ENCODE results near the gene PDIA5.

Gene PDIA5

DNA sequence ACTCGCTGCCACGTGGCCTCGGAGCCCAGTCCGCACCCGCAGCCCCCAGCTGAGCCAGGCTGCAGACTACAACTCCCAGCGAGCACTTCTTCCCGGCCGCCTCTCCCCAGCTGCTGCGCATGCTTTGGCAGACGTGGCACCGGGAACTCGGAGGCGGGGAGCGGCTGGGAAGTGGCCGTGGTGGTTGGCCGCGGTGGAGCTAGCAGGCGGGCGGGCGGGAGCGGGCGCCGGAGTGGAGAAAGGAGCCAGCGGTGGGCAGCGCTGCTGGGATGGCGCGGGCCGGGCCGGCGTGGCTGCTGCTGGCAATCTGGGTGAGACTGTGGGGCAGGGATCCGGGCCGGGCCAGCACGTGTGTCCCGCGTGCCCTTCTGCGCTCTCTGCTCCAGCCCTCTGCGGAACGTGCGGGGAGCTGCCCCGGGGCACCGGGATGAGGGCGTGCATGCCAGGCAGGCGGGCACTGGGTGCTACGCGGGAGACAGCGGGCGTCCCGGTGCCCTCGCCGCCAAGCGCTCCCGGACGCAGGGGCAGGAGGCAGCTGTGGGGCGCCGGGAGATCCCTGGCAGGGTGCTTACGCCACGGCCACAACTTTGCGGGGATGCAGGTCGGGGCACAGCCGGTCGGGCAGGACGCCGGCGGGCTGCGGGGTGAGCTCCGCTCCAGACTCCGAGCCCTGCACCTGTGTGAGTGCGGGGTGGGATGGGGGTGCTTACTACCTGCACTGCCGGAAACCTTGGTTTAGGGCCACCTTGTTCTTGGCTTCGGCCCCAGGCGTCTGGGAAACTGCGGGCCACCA, at the start of gene PDIA5:
Gene PDIA5 (plus strand): TSS at position 130 of the 793 bp plus-strand sequence. CDS start 140 bp downstream, at position 270.
- peak; percentile 5 to 52 for DNase-seq (ENCODE audit: low read depth in 2 of 2)

DNA sequence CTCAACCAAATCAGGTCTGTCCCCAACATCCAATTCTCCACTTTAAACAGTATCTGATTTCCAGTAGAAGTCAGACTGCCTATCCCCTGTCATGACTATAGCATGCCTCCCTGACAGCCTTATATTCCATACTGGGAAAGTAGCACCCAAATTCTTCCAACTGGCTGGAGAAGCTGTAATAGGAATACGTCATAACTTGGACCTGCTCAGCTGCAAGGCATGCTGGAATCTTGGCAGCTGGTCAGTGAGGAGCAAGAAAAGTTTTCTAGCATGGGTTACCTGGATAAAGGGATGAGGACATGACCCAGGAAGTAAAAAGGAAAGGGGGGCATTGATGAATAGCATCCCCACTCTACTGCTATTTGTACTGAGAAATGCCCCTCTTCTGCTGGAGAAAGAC, 48.1 kb upstream of the PDIA5 start:
- DNase-seq (ENCODE audit: low read depth in 2 of 2), result no peak

DNA sequence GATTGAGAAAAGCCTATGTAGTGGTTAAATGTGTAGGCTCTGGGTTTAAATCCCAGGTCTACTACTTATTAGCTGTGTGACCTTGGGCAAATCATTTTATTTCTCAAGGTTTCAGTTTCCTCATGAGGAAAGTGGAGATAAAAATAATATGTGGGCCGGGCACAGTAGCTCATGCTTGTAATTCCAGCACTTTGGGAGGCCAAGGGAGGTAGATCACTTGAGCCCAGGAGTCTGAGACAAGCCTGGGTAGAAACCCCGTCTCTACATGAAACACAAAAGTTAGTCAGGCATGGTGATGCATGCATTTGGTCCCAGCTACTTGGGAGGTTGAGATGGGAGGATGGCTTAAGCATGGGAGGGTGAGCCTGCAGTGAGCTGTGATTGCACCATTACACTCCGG, 47.7 kb upstream of the PDIA5 start:
- DNase-seq (ENCODE audit: low read depth in 2 of 2), result no peak

DNA sequence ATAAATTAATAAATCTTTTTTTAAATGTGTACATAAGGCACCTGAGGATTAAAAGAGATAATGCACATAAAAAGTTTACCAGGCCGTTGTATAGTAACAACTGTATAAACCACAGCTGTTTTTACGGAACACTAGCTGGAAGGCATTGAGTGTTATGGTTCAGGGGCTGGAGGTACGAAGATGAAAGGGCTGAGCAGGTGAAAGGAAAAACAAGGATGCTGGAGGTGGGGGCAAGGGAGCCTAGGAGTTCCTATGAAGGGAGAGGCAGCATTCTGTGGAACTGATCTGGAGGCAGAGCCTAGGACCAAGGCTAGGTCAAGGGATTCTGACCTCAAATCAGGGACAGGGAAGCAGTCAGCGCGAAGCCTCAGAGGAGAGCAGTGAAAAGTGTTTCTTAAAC, 47.2 kb upstream of the PDIA5 start:
- DNase-seq (ENCODE audit: low read depth in 2 of 2), result no peak

DNA sequence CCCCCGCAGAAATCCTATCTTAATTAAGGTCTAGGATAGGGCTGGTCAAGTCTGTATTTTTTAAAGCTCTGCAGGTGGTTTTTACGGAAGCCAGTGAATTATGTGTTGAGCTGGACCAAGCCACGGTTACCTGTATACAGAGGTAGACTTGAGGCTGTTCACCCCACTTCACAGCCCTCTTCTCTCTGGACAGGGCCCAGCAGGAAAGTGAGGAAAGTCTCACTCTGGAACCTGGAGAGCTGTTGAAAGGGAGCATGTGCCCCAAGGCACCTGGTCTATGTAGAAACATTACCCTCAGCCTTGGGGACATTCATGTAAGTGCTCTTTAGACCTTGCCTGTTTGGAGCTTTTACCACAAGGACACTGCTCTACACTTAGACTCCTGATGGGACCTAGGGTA, 46.1 kb upstream of the PDIA5 start:
- DNase-seq (ENCODE audit: low read depth in 2 of 2), result no peak

DNA sequence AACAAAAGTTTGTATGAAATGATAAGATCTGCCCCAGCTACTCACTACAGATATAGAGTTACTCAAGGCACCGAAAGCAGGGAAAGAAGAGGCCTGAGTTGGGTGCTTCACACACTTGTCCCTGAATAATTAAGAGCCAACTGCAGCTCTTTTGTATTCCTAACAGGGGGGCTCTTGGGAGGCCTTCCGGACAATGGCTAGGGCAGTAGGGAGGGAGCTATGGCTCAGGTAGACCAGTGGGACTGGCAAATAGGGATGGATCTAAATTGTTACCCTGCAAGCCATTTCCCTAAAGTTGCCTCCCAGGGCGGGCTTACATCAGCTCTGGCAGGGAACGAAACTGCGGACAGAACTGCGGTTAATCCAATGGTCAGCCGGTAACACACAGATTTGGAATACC, 45.4 kb upstream of the PDIA5 start:
- no peak for DNase-seq (ENCODE audit: low read depth in 2 of 2)

DNA sequence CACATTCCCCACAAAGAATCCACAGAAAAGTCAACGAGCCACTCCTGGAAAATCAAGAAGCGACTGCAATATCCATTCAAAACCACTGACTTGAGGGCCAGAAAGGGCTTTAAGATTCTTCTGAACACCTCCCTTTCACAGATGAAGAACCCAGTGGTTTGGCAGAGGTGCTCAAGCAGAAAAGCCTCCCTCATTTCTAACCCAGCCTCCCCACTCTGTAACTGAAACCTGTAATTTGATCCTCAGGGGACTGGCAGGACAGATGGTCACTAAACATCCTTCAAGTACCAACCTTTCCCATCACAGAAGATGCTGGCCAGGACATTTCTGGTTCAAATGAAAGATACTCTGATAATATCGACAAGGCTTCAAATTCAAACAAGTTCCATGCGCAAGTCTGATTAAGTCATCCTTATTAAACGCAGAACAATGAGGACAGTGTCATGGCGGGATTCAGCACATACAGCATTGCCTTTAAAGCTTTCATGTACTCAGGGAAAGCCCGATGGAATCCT, 44.8 kb upstream of the PDIA5 start:
- DNase-seq (ENCODE audit: low read depth in 2 of 2), result no peak

DNA sequence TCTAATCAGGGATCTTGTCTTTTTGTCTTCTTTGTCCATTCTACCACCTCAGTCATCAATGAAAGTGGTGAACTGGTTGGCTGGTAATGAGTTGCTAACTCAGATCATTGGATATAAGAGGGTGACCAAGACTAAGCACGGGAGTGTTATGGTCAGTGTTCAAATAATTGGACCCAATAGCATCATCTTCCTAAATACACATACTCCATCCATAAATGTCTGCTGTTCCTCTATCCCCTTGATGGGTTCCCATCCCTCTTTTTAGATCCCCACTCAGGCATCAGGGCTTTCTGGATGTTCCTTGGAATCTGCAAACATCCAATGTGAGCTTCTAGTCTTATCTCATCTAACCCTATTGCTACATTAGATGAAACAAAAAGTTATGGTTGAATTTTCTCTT, 42.8 kb upstream of the PDIA5 start:
- DNase-seq (ENCODE audit: low read depth in 2 of 2), result no peak

DNA sequence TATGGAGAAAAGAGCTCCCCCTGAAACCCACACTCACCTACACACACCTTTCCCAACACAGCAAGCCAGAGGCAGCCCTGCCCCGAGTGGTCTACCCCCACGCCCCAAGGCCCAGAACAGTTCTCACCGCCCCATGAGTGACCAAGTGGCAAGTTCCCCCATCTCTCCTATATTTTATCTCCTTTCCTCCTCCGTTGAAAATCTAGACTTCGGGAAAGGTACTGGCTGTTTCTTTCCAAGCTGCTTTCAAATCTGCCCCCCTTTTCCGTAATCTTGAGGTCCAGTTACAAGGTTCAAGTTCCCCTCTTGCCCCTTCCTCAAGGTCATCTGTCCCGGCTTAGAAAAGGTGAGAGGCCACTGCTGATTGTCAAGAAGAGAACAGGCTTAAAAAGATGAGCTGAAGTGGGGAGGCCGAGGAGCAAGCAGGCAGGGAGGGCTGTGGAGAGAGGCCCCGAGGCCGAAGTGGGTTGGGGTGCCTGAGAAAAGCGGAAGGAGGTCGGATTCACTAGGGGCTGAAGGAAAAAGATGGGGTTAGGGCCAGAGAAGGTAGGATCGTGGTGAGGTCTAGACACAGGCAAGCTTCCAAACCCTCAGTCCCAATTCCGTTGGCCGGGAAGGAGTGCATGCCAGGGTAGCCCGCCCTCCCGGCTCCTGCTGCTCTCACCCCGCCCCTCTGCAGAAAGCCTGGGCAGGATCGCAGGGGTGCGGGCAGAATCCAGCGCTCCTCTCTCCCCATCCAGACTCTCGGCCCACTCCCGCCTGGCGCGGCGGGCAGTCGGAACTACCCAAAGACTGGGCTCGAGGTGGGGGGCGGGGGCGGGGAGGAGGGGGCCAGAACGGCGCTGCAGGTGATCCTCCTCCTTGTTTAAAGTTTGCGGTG, 40.9 kb upstream of the PDIA5 start:
- no peak for DNase-seq (ENCODE audit: low read depth in 2 of 2)

DNA sequence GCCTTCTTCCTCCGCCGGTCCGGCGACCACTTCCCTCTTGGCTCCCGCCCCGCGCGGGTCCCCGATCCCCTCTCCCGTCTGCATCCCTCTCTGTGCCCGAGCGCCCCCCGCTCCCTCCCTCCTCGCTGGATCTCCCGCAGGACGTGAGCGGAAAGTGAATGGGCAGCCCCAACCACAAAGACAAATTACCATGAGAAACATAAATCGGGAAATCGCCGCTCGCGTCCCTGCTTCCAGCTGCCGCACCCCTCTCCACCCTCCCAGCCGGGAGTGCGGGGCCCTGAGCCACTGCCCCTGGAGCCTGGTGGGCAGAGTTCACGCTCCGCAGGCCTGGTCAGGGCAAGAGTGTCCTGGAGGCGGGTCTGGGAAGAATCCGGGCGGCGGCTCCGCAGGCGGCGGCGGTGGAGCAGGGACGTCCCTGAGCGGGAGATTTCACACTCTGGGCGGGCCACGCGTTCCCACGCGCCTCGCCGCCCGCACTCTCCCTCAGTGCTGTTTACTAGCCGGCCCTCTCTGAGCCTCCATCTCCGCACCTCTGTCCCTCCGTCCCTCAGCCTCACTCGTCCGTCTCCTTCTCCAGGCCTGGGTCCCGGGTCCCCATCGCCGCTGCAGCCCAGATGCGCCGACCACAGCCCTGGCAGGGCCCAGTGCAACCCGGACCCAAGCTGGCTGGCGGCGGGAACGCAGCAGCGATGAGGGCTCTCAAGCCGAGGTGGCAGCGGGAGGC, 40.1 kb upstream of the PDIA5 start:
- no peak for DNase-seq (ENCODE audit: low read depth in 2 of 2)

DNA sequence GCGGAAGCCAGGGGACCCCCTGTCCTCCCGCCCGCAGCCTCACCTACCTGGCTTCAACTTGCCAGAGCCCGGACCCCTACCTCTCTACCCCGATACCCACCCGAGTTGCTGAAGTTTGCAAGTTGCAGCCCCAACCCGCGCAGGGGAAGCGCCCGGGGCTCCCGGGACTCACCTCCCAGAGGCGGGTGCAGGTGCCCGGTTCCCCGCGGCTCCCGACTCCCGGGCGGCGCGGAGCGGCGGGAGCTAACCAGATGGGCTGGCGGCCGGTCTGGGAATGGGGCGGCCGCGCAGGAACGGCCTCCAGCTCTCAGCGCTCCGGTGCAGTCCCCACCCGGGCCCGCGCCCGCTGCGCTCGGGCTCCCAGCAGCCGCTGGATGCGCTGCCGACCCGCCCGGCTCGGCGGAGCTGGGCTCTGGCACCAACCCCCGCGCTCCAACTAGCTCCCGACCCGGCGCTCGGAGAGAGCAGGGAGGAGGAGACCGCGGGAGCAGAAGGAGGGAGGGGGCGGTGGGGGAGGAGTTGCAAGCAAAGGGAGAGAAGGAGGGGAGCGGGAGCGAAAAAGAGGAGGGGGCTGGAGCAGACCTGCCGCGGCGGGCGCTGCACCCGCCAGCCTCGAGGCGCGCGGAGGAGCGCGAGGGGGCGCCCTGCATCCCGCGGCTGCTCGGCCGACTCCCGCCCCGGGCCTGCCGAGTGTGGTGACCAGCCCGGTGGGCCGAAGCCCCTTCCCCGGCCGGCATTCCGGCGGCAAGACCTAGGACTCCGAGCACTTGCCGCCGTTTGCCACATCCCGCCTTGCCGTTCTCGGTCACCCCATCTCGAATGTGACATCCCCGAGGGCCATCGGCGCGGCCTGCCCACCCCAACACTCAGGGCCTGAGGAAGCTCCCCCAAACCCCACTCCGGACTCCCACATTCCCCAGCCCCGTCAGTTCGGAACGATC, 39.3 kb upstream of the PDIA5 start, which contains the start of gene SEMA5B:
Gene SEMA5B (minus strand): TSS at position 472 of the 941 bp plus-strand sequence. CDS start 66,500 bp downstream, outside the sequence.
- DNase-seq (ENCODE audit: low read depth in 2 of 2), result no peak

DNA sequence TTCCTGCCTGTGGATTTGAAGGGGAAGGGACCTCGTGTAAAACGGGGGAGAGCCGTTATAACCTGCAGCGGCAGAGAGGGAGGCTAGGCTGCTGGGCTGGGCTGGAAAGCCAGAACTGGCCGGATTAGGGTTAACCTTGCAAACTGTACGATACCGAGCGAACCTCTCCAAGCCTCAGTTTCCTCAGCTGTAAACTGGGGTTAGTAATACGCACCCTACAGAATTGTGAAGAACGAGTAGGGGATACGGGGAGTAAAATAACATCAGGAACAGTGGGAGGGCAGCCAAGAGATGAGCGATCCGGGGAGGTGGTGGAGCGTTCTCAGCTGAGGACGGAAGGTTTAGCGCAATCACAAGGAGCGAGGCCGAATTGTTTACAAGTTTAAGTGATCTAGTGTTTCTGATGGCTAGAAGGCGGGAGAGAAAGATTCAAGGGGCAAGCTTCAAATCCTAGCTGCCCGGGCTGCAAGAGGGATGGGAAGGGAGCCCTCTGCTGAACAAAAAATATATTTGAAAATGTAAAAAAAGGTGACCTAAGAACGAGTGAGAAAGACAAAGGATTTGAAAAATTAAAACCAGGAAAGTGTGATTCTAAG, 38.5 kb upstream of the PDIA5 start:
- no peak for DNase-seq (ENCODE audit: low read depth in 2 of 2)

DNA sequence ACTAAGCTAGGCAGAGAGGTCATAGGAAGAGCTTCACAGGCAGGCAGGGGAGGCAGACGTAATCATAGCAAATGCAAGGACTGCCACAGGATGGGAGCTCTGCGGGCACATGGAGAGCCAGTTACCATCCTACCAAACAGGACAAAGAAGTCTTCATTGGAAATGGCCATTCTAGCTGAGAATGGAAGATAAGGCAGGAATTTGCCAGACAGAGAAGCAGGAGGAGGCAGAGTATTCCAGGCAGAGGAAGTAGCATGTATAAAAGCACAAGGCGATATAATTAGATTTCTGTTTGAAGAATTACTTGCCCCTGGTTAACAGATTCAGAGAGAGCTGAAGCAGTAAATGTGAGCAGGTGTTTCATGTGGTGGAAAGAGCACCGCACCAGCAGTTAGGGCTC, 35.8 kb upstream of the PDIA5 start:
- no peak for DNase-seq (ENCODE audit: low read depth in 2 of 2)

DNA sequence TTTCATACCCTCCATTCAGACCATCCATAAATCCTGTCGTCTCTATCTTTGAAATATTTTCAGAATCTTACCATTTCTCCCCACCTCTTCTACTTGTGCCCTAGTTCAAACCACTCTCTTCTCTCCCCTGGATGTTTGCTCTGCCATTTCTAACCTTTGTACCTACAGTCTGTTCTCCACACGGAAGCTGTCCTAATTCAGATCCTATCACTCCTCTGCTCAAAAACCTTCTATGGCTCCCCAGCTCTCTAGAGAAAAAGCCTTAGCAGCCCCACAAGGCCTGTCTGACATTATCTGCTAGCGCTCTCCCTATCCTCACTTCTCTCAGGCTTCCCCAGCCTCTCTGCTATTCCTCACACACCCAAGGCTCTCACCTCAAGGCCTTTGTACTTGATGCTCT, 34.8 kb upstream of the PDIA5 start:
- no peak for DNase-seq (ENCODE audit: low read depth in 2 of 2)

DNA sequence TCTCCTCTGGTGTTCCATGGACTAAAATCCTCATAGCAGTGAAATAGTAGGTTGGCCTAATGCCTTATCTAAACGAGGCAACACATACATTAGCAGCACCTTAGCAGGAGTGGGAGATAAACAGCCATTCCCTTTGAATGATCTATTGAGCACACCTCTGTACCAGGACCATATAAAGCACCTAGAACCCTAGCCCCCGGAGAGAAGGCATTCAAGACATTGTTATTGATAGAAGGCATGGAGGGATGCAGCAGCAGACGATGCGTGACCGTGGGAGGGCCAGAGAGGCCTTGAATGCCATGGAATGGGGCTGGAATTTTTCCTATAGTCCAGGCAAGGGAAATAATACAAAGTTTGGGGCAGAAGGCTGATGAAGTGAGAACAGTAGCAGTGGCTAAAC, 32.7 kb upstream of the PDIA5 start:
- DNase-seq (ENCODE audit: low read depth in 2 of 2), result no peak

DNA sequence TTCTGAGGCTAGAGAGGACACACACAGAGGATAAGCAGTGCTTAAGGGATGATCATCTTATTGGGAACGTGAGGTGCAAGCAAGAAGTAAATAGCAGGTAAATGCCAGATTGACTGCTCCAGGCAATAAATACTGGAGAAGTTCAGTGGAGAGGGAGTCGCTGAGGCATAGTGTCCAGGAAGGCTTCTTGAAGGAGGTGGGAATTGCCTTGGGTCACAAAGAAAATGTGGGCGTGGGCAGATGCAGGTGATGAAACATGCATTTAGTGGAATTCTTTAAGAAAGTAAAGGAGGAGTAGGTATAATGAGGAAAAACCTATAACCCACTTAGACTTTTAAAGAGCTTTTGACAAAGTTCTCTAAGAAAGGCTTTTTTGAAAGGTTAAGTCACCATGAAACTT, 31.8 kb upstream of the PDIA5 start:
- DNase-seq (ENCODE audit: low read depth in 2 of 2), result no peak

DNA sequence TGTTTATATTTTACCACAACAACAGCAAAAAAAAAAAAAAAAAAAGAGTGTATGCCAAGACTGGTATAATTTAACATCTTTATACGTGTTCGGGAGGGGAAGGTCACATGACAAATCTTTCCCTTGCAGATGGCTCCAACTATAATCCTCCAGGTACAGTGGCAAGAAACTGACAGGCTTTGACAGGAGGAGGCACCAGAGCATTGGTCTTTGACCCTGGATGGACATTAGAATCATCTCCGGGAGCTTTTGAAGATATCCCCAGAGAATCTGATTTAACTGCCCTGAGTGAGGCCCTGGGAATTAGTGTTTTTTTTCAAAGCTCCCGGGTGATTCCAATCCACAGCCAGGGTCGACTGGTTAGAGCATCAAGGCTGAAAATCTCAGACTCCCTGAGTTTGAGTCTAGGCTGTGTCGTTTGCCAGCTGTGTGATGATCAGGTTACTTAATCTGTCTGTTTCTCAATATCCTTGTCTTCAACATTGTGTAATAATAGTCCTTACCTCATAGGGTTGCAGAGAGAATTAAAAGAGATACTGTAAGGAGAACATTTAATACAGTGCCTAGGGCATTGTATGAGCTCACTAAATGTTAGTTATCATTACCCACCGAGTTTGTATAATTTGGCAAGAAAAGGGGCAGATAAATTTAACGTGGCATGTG, 30.3 kb upstream of the PDIA5 start:
- no peak for DNase-seq (ENCODE audit: low read depth in 2 of 2)

DNA sequence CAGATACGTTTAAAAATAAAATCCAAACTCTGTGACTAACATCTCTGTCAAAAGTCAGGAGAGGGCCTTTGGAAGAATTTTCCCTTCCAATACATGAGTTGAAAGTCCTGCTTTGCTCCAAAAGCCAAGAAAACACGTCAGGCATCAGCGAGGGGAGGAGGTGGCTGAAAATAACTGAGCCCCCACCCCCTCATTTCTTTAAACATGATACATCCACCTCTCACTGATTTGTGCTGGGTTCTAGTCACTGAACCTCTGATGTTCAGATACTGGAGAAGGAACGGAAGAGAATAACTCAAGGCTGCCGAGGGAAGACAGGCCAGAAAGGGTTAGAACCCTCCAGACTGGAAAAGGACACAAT, 29.8 kb upstream of the PDIA5 start:
- no peak for DNase-seq (ENCODE audit: low read depth in 2 of 2)

DNA sequence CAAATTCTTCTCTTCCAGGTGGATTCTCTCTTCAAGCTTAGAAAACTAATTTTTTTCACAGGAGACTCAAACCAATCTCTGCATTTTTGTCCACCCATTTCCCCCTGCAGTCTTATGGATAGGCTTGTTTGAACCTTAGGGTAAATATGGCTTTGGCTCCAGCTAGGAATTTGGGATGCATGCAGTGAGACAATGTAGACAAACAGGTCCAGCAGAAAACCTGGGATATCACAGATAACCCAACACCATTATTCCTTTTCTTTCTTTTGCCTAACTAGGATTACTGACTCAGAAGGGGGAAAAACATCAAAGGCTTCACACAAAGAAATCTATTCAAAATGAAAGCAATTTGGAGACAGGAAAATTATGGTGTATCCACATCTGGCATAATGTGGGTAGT, 28.1 kb upstream of the PDIA5 start:
- no peak for DNase-seq (ENCODE audit: low read depth in 2 of 2)

DNA sequence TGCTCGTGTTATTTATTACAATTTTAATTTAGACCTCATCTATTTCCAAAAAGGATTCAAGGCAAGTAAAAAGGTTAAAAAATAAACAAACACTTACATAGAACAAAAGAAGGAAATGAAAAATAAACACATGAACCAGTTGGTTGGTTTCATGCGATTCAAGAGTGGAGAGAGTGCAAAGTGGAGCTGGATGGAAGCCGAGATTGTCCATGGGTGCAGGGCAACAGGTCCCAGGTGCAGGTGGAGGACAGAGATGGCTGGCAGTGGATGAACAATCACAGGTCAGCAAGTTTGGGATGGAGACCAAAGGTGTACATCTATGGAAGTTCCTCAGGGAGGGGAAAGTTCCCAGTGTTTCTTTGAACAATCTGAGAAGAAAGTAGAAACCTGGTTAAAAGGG, 27.6 kb upstream of the PDIA5 start:
- no peak for DNase-seq (ENCODE audit: low read depth in 2 of 2)

Measured in stimulated activated CD4-positive, alpha-beta T cell treated with anti-CD3 and anti-CD28 coated beads, Interleukin-1b, Interleukin-23, amount 100 ng/mL, for 1 hour (primary cell).